Mesothelial cell of epicardium (in vitro differentiated cells): ENCODE measurements around the gene CNTNAP5. TPM values are rescaled to one million over a fixed set of nuclear protein-coding genes. Genes with fewer than 3 reads are reported as not detected.

Experiments
- DNase-seq, 2 experiments: peaks; one replicate each; pipeline ENCODE4 v3.0.0; 2021; ENCODE audit warnings: low spot score in 2 of 2; ENCODE audit not compliant: unreplicated experiment in 2 of 2
- H3K27ac Mint-ChIP-seq: 2 replicates; pipeline ENCODE4 v1.8.0; 2021; ENCODE audit warnings: mixed read lengths
- H3K27me3 Mint-ChIP-seq: 2 replicates; pipeline ENCODE4 v1.8.0; 2021; ENCODE audit warnings: low read depth, mixed read lengths
- H3K36me3 Mint-ChIP-seq: 2 replicates; pipeline ENCODE4 v1.8.0; 2021; ENCODE audit warnings: mixed read lengths
- H3K4me1 Mint-ChIP-seq: 2 replicates; pipeline ENCODE4 v1.8.0; 2021; ENCODE audit warnings: mixed read lengths
- H3K4me3 Mint-ChIP-seq: 2 replicates; pipeline ENCODE4 v1.8.0; 2021; ENCODE audit warnings: mild to moderate bottlenecking, moderate library complexity, mixed read lengths
- H3K9me3 Mint-ChIP-seq: 2 replicates; pipeline ENCODE4 v1.8.0; 2021; ENCODE audit warnings: mixed read lengths
- CTCF ChIP-seq: fragments of 200-600 bp; sonication (generic); IDR thresholded peaks from one replicate; pipeline ENCODE4 v1.5.0; 2021; ENCODE audit warnings: antibody characterized with exemption; ENCODE audit not compliant: unreplicated experiment
- total RNA-seq: library from RNA; stranded (reverse); gene quantifications from 3 replicates; pipeline ENCODE4 v1.2.1, GENCODE V29; 2021

Gene CNTNAP5
- total RNA-seq, 1 donor from 2014 or later, result 0.22 TPM

GRCh38 chr2:124264551-124265091, 239.5 kb downstream of the CNTNAP5 start:
- Mint-ChIP-seq H3K9me3 (no peaks in the 10 kb centered on the region), H3K27me3 (no peaks in the 10 kb centered on the region), H3K4me3 (no peak overlapping the region), H3K27ac (no peak overlapping the region), H3K4me1 (peaks cover 11% of the 10 kb centered on the region), H3K36me3 (no peaks in the 10 kb centered on the region)
- no peak for DNase-seq
- TF ChIP-seq CTCF, result no peak

GRCh38 chr2:124267794-124268193, 242.7 kb downstream of the CNTNAP5 start:
- no peak for TF ChIP-seq CTCF

GRCh38 chr2:124269348-124269747, 244.3 kb downstream of the CNTNAP5 start:
- no peak overlapping the region for H3K4me3 Mint-ChIP-seq
- H3K27me3 Mint-ChIP-seq, result no peaks in the 10 kb centered on the region
- DNase-seq, result no peak
- no peaks in the 10 kb centered on the region for H3K36me3 Mint-ChIP-seq
- no peak for TF ChIP-seq CTCF
- peaks cover 14% of the 10 kb centered on the region for H3K4me1 Mint-ChIP-seq
- no peak overlapping the region for H3K27ac Mint-ChIP-seq
- no peaks in the 10 kb centered on the region for H3K9me3 Mint-ChIP-seq

More at GRCh38 chr2:124267794-124268193, 242.7 kb downstream of the CNTNAP5 start:
- Mint-ChIP-seq H3K4me1 (peaks cover 14% of the 10 kb centered on the region), H3K36me3 (no peaks in the 10 kb centered on the region), H3K27ac (no peak overlapping the region), H3K27me3 (no peaks in the 10 kb centered on the region), H3K9me3 (no peaks in the 10 kb centered on the region), H3K4me3 (no peak overlapping the region)
- no peak for DNase-seq

GRCh38 chr2:124272261-124272841, 247.3 kb downstream of the CNTNAP5 start:
- Mint-ChIP-seq H3K27me3 (no peaks in the 10 kb centered on the region), H3K4me3 (no peak overlapping the region), H3K9me3 (peaks cover 11% of the 10 kb centered on the region), H3K27ac (no peak overlapping the region), H3K4me1 (peaks cover 4% of the 10 kb centered on the region), H3K36me3 (no peaks in the 10 kb centered on the region)
- TF ChIP-seq CTCF, result no peak
- DNase-seq, result no peak

- Mint-ChIP-seq H3K9me3 (peaks cover 5% of the 10 kb centered on the region), H3K36me3 (no peaks in the 10 kb centered on the region), H3K4me1 (peaks cover 5% of the 10 kb centered on the region), H3K4me3 (no peak overlapping the region), H3K27me3 (peaks cover 4% of the 10 kb centered on the region), H3K27ac (no peak overlapping the region)
- TF ChIP-seq CTCF, result no peak
- DNase-seq, result no peak
Measured at GRCh38 chr2:124281541-124281940, 256.5 kb downstream of the CNTNAP5 start.

GRCh38 chr2:124283096-124283495, 258.0 kb downstream of the CNTNAP5 start:
- Mint-ChIP-seq H3K36me3 (no peaks in the 10 kb centered on the region), H3K4me3 (no peak overlapping the region), H3K9me3 (peaks cover 5% of the 10 kb centered on the region), H3K27ac (no peak overlapping the region), H3K27me3 (peaks cover 4% of the 10 kb centered on the region), H3K4me1 (peaks cover 5% of the 10 kb centered on the region)
- TF ChIP-seq CTCF, result no peak
- peak in 1 of 2 experiments; percentile 51 for DNase-seq
